HepG2 (cell line): ENCODE measurements around the gene C2orf78. TPM values are rescaled to one million over a fixed set of nuclear protein-coding genes. Genes with fewer than 3 reads are reported as not detected.

Experiments used
- ATAC-seq: fragments of 200-7000 bp; cut with Tn5 transposase; 3 replicates; pipeline ENCODE4 v1.9.1; 2020; ENCODE audit warnings: mild to moderate bottlenecking, moderate library complexity
- BruUV-seq: library from RNA; stranded (reverse); fragments of 400-500 nt; replicated peaks from 2 replicates; lab custom pipeline; 2021; lab: Mats Ljungman, UMichigan
- CTCF ChIA-PET: fragments of 300-600 bp; formaldehyde crosslinking; extraction: SDS; loops from one replicate; lab custom pipeline; 2021; ENCODE audit warnings: low total read pairs, inconsistent platforms, low intra/inter-chr PET ratio; lab: Yijun Ruan, JAX
- POLR2A ChIA-PET: fragments of 350-600 bp; sonication (Branson Sonifier 250); formaldehyde crosslinking; loops from one replicate; lab custom pipeline; 2020; ENCODE audit warnings: antibody characterized with exemption, inconsistent platforms; lab: Yijun Ruan, JAX
- DNase-seq: peaks from one replicate; pipeline ENCODE4 v3.0.0-alpha.2; 2015; ENCODE audit warnings: low spot score
- FAIRE-seq: peaks from 3 replicates; lab custom pipeline; 2011; peaks lifted over from hg19 to GRCh38; lab: Jason Lieb, UNC
- H2AFZ ChIP-seq: one replicate; pipeline ENCODE4 v1.6.1; 2011; ENCODE audit warnings: low read length, inconsistent platforms
- H3K27ac ChIP-seq: fragments of 300-600 bp; 3 replicates; pipeline ENCODE4 v1.8.0; 2011; ENCODE audit warnings: mixed run types, mild to moderate bottlenecking, mixed read lengths, low read length, inconsistent platforms; ENCODE audit not compliant: insufficient read depth; ENCODE audit errors: extremely low read length
- H3K27me3 ChIP-seq, 2 experiments: fragments of 200-600 bp in 1 of 2; 2 replicates in 1 of 2; 3 replicates in 1 of 2; pipeline versions ENCODE4 v1.6.0 to v1.8.0; 2011; ENCODE audit warnings: low read length in 2 of 2, mild to moderate bottlenecking in 2 of 2, moderate library complexity in 2 of 2, inconsistent platforms in 1 of 2; ENCODE audit not compliant: insufficient read depth in 2 of 2, control insufficient read depth in 1 of 2
- H3K36me3 ChIP-seq, 2 experiments: fragments of 200-600 bp in 1 of 2; replicated peaks in 1 of 2; 2 replicates in 1 of 2; 3 replicates in 1 of 2; pipeline versions ENCODE4 v1.5.1 to v1.8.0; 2011; ENCODE audit warnings: low read length in 2 of 2, inconsistent platforms in 1 of 2; ENCODE audit not compliant: insufficient read depth in 2 of 2, control insufficient read depth in 1 of 2
- H3K4me1 ChIP-seq: 2 replicates; pipeline ENCODE4 v1.5.1; 2012; ENCODE audit warnings: low read length, inconsistent platforms; ENCODE audit not compliant: insufficient read depth
- H3K4me2 ChIP-seq: 2 replicates; pipeline ENCODE4 v1.6.0; 2011; ENCODE audit warnings: low read depth, low read length, inconsistent platforms
- H3K4me3 ChIP-seq, 3 experiments: fragments of 200-600 bp in 1 of 3; sonication (generic), shearing (Covaris generic) in 1 of 3; replicated peaks in 1 of 3; 2 replicates each; pipeline ENCODE4 v1.5.1; 2011 to 2016; ENCODE audit warnings: low read length in 3 of 3, inconsistent platforms in 2 of 3, low read depth in 2 of 3, mild to moderate bottlenecking in 2 of 3, control low read depth in 1 of 3, mixed read lengths in 1 of 3; ENCODE audit not compliant: insufficient read depth in 1 of 3
- H3K79me2 ChIP-seq: one replicate; pipeline ENCODE4 v1.6.1; 2011; ENCODE audit warnings: low read length, inconsistent platforms; ENCODE audit not compliant: insufficient read depth
- H3K9ac ChIP-seq: 2 replicates; pipeline ENCODE4 v1.6.0; 2011; ENCODE audit warnings: mild to moderate bottlenecking, low read depth, low read length, inconsistent platforms; ENCODE audit not compliant: insufficient read depth
- H3K9me3 ChIP-seq: 2 replicates; pipeline ENCODE4 v1.5.1; 2012; ENCODE audit warnings: mild to moderate bottlenecking, low read length
- H4K20me1 ChIP-seq: 2 replicates; pipeline ENCODE4 v1.6.0; 2011; ENCODE audit warnings: inconsistent platforms, mild to moderate bottlenecking, low read length, moderate library complexity; ENCODE audit not compliant: insufficient read depth
- AKAP8 ChIP-seq: sonication (generic); formaldehyde crosslinking; IDR thresholded peaks from 2 replicates; pipeline ENCODE4 v1.5.1; 2020; ENCODE audit warnings: mild to moderate bottlenecking, missing genetic modification reagents
- CBX1 ChIP-seq: IDR thresholded peaks from one replicate; pipeline ENCODE4 v1.6.1; 2016; ENCODE audit warnings: antibody characterized with exemption, low read depth
- FOXJ3 ChIP-seq: sonication (generic); formaldehyde crosslinking; IDR thresholded peaks from 2 replicates; pipeline ENCODE4 v1.4.0; 2020; ENCODE audit warnings: missing genetic modification reagents, mild to moderate bottlenecking, borderline replicate concordance
- FOXP1 ChIP-seq, 2 experiments: fragments of 450-650 bp in 1 of 2; IDR thresholded peaks; 2 replicates each; pipeline ENCODE4 v1.6.1; 2017 to 2018; ENCODE audit warnings: antibody characterized with exemption in 1 of 2
- GATAD2A ChIP-seq: IDR thresholded peaks from 2 replicates; pipeline ENCODE4 v1.6.1; 2016
- JARID2 ChIP-seq: sonication (generic); formaldehyde crosslinking; IDR thresholded peaks from 2 replicates; pipeline ENCODE4 v1.8.1; 2023; ENCODE audit warnings: missing genetic modification reagents, inconsistent platforms; ENCODE audit not compliant: insufficient replicate concordance
- MTF2 ChIP-seq: sonication (generic); formaldehyde crosslinking; IDR thresholded peaks from 2 replicates; pipeline ENCODE4 v1.5.0; 2020; ENCODE audit warnings: missing genetic modification reagents, borderline replicate concordance
- NFIC ChIP-seq: IDR thresholded peaks from 2 replicates; pipeline ENCODE4 v1.6.1; 2012; ENCODE audit warnings: mild to moderate bottlenecking, low read length, inconsistent platforms
- SIN3A ChIP-seq: IDR thresholded peaks from 2 replicates; pipeline ENCODE4 v1.6.1; 2011; ENCODE audit warnings: low read depth, mild to moderate bottlenecking, control low read depth, low read length, borderline replicate concordance
- SPEN ChIP-seq: sonication (generic); formaldehyde crosslinking; IDR thresholded peaks from 2 replicates; pipeline ENCODE4 v1.5.1; 2020; ENCODE audit warnings: low read depth, mild to moderate bottlenecking, missing genetic modification reagents
- ZBTB20 ChIP-seq: sonication (generic); formaldehyde crosslinking; IDR thresholded peaks from 2 replicates; pipeline ENCODE4 v1.8.1; 2023; ENCODE audit warnings: missing genetic modification reagents, low read depth, mild to moderate bottlenecking, borderline replicate concordance
- ZNF180 ChIP-seq: sonication (generic); formaldehyde crosslinking; IDR thresholded peaks from 2 replicates; pipeline ENCODE4 v1.4.0; 2020; ENCODE audit warnings: low read depth, missing genetic modification reagents, borderline replicate concordance
- ZNF331 ChIP-seq: sonication (generic); formaldehyde crosslinking; IDR thresholded peaks from 2 replicates; pipeline ENCODE4 v1.4.0; 2020; ENCODE audit warnings: missing genetic modification reagents
- WGBS: methylation state at CpG from one replicate; pipeline ENCODE4 v1.1.6; 2017; ENCODE audit warnings: low lambda C conversion rate; 5-methylcytosine and 5-hydroxymethylcytosine counted together
- in situ Hi-C: cut with HindIII; loops from 2 replicates; pipeline ENCODE4 v1.10.0; 2017; ENCODE audit warnings: low pct_unique_long_range_greater_than_20kb; ENCODE audit not compliant: extremely low pct_ligation_motif_present
- intact Hi-C: fragments of 100-400 bp; cut with micrococcal nuclease; formaldehyde crosslinking; loops from one replicate; pipeline ENCODE4 v1.10.0; 2022; ENCODE audit not compliant: unreplicated experiment
- polyA plus RNA-seq, 8 experiments: library from polyadenylated mRNA; depleted of rRNA in 3 of 8; stranded (reverse) in 7 of 8; unstranded in 1 of 8; fragments of >200 nt; fragmentation: Illumina TruSeq in 4 of 8; extraction: Trizol in 4 of 8; gene quantifications; 2 replicates each; pipeline versions ENCODE4 v1.2.1 to v1.2.3, GENCODE V29; 2011 to 2016; ENCODE audit warnings: low read depth in 4 of 8, missing spikeins in 1 of 8, mixed read lengths in 1 of 8; ENCODE audit not compliant: insufficient read depth in 1 of 8
- total RNA-seq, 5 experiments: library from RNA; depleted of rRNA; stranded (reverse); fragments of >200 nt; fragmentation: Illumina TruSeq; extraction: Trizol; gene quantifications; 2 replicates each; pipeline ENCODE4 v1.2.3, GENCODE V29; 2016; ENCODE audit warnings: low read depth in 1 of 5
- TF ChIP-seq, protein P1 (sequence below): IDR thresholded peaks from 2 replicates; pipeline ENCODE4 v1.6.1; 2016; ENCODE audit warnings: missing genetic modification reagents, missing compliant biosample characterization
- TF ChIP-seq, protein P2 (sequence below): IDR thresholded peaks from 2 replicates; pipeline ENCODE4 v1.6.1; 2016; ENCODE audit warnings: low read depth
- TF ChIP-seq, protein P3 (sequence below): sonication (generic); formaldehyde crosslinking; IDR thresholded peaks from 2 replicates; pipeline ENCODE4 v1.4.0; 2020; ENCODE audit warnings: mild to moderate bottlenecking, low read depth, missing genetic modification reagents
- TF ChIP-seq, protein P4 (sequence below): sonication (generic); formaldehyde crosslinking; IDR thresholded peaks from 2 replicates; pipeline ENCODE4 v1.8.1; 2022; ENCODE audit warnings: low read depth, mild to moderate bottlenecking, missing genetic modification reagents

C2orf78 gene
- total and polyA plus RNA-seq, 2 of the 13 experiments (the other 11 are each of a cell fraction or from before 2014, with no cell fraction given), result not detected

DNA sequence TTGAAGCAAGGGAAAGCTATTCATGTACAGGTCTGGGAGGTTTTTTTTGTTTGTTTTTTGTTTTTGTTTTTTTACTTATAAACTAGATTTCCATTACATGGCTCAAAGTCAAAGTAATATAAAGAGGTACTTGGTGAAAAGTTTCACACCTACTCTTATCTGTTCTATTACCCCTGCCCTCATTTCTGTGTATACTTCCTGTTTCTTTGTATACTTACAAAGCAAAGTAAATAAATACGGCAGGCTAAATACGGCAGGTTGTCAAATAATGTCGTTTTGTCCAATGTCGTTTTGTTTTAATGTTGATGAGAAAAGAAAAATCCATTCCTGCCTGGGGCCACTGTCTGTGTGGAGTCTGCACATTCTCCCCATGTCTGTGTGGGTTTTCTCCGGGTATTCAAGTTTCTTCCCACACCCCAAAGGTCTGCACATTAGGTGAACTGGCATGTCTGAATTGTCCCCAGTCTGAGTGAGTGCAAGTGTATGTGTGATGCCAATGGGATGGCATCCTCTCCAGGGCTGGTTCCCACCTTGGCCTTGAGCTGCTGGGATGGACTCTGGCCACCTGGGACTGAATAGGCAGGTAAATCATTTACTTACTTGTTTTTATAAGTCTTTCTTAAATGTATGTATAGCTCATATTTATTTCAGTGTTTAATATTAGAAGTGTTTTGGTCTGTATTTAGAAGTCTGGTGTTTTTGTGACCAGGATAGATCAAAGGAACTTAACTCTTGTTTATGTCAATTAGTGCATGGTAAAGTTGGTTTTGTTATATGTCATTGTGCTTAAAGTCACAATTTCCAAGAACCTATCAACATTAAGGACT lies 58.1 kb downstream of the C2orf78 start:
- peak overlapping the region; percentile 50 for H3K4me2 ChIP-seq
- ATAC-seq (peak; percentile 92), DNase-seq (peak; percentile 65), FAIRE-seq (peak; percentile 65)
- H3K4me3 ChIP-seq, result peak overlapping the region in 2 of 3 experiments; percentile 8 to 34; a peak in 2 of 6 replicates
- 0 out of 2 replicates have a peak, but pooled peaks cover 3% of the 10 kb centered on the region for H4K20me1 ChIP-seq
- WGBS, result 10% methylated on average over 5 of the region's 5 CpGs
- in situ Hi-C loops (loop anchor here (25.0 kb wide), 1 partner anchor 295 kb away; the partner anchor contains the start of gene BOLA3), intact Hi-C loops (no loop called here)
- H3K9ac ChIP-seq, result peak overlapping the region; percentile 6; the same call in 1 of the 2 replicates
- ChIA-PET CTCF (no interaction called here), POLR2A (interaction anchor here (1.0 to 3.8 kb wide), 12 partner anchors 8 to 336 kb away, joined by 3 to 59 read pairs (median 4); partner anchors contain the start of genes DGUOK, MOB1A, STAMBP and TPRKB)
- H3K36me3 ChIP-seq, result peaks cover 4 to 37% of the 10 kb centered on the region in 2 experiments
- peaks cover 26% of the 10 kb centered on the region for H3K4me1 ChIP-seq
- H2AFZ ChIP-seq, result no peak overlapping the region
- H3K27me3 ChIP-seq, result no peaks in the 10 kb centered on the region
- BruUV-seq, result TSS peak; percentile 99
- H3K79me2 ChIP-seq, result no peaks in the 10 kb centered on the region
- peak overlapping the region; percentile 46 for H3K27ac ChIP-seq
- H3K9me3 ChIP-seq, result no peaks in the 10 kb centered on the region
- TF ChIP-seq ZNF180 (no peak), GATAD2A (peak; percentile 75; the same call in 1 of the 2 replicates), CBX1 (no peak), NFIC (peak; percentile 30; the same call in 1 of the 2 replicates), FOXJ3 (0 out of 2 replicates have a peak, but pooled peaks have one; percentile 36), AKAP8 (no peak), FOXP1 (IDR thresholded peaks at IDR 0.05) (no peak), FOXP1 (CRISPR knock-in tag; IDR thresholded peaks at IDR 0.05) (peak; percentile 87), SPEN (CRISPR knock-in tag) (no peak), SIN3A (no peak), ZNF331 (CRISPR knock-in tag) (no peak), MTF2 (CRISPR knock-in tag) (no peak), JARID2 (no peak), ZBTB20 (CRISPR knock-in tag) (0 out of 2 replicates have a peak, but pooled peaks have one; percentile 53)
- TF ChIP-seq, protein P1, sequence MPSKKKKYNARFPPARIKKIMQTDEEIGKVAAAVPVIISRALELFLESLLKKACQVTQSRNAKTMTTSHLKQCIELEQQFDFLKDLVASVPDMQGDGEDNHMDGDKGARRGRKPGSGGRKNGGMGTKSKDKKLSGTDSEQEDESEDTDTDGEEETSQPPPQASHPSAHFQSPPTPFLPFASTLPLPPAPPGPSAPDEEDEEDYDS (CRISPR knock-in tag), result no peak
- TF ChIP-seq, protein P2, sequence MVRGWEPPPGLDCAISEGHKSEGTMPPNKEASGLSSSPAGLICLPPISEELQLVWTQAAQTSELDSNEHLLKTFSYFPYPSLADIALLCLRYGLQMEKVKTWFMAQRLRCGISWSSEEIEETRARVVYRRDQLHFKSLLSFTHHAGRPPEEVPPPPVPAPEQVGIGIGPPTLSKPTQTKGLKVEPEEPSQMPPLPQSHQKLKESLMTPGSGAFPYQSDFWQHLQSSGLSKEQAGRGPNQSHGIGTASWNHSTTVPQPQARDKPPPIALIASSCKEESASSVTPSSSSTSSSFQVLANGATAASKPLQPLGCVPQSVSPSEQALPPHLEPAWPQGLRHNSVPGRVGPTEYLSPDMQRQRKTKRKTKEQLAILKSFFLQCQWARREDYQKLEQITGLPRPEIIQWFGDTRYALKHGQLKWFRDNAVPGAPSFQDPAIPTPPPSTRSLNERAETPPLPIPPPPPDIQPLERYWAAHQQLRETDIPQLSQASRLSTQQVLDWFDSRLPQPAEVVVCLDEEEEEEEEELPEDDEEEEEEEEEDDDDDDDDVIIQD (CRISPR knock-in tag), result no peak
- TF ChIP-seq, protein P3, sequence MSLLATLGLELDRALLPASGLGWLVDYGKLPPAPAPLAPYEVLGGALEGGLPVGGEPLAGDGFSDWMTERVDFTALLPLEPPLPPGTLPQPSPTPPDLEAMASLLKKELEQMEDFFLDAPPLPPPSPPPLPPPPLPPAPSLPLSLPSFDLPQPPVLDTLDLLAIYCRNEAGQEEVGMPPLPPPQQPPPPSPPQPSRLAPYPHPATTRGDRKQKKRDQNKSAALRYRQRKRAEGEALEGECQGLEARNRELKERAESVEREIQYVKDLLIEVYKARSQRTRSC, result no peak
- TF ChIP-seq, protein P4, sequence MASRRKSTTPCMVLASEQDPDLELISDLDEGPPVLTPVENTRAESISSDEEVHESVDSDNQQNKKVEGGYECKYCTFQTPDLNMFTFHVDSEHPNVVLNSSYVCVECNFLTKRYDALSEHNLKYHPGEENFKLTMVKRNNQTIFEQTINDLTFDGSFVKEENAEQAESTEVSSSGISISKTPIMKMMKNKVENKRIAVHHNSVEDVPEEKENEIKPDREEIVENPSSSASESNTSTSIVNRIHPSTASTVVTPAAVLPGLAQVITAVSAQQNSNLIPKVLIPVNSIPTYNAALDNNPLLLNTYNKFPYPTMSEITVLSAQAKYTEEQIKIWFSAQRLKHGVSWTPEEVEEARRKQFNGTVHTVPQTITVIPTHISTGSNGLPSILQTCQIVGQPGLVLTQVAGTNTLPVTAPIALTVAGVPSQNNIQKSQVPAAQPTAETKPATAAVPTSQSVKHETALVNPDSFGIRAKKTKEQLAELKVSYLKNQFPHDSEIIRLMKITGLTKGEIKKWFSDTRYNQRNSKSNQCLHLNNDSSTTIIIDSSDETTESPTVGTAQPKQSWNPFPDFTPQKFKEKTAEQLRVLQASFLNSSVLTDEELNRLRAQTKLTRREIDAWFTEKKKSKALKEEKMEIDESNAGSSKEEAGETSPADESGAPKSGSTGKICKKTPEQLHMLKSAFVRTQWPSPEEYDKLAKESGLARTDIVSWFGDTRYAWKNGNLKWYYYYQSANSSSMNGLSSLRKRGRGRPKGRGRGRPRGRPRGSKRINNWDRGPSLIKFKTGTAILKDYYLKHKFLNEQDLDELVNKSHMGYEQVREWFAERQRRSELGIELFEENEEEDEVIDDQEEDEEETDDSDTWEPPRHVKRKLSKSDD (CRISPR knock-in tag), result no peak
